HepG2 (cell line): Measurements from ENCODE around the gene OBI1. TPM values are rescaled to one million over a fixed set of nuclear protein-coding genes. Genes with fewer than 3 reads are reported as not detected.

Source experiments
- ASH2L ChIP-seq: fragments of 300-600, 200-600 bp; sonication (generic); IDR thresholded peaks from 2 replicates; pipeline ENCODE4 v1.7.0; 2017; ENCODE audit warnings: low read depth, mild to moderate bottlenecking, moderate library complexity, mixed read lengths, low read length; ENCODE audit not compliant: insufficient read length
- EEA1 ChIP-seq: sonication (generic); formaldehyde crosslinking; IDR thresholded peaks from 2 replicates; pipeline ENCODE4 v1.5.1; 2020; ENCODE audit warnings: mild to moderate bottlenecking, missing genetic modification reagents, borderline replicate concordance
- ELF3 ChIP-seq: IDR thresholded peaks from 2 replicates; pipeline ENCODE4 v1.6.1; 2016; ENCODE audit warnings: missing genetic modification reagents, missing compliant biosample characterization
- HBP1 ChIP-seq: IDR thresholded peaks from 2 replicates; pipeline ENCODE4 v1.6.1; 2016; ENCODE audit warnings: low read depth, control low read depth
- HMG20A ChIP-seq: IDR thresholded peaks from 2 replicates; pipeline ENCODE4 v1.6.1; 2016; ENCODE audit warnings: borderline replicate concordance
- NR2F1 ChIP-seq, 2 experiments: fragments of 450-650 bp in 1 of 2; formaldehyde crosslinking in 1 of 2; IDR thresholded peaks; 2 replicates each; pipeline versions ENCODE4 v1.5.0 to v1.6.1; 2016 to 2020; ENCODE audit warnings: mild to moderate bottlenecking in 1 of 2, missing compliant biosample characterization in 1 of 2, missing genetic modification reagents in 1 of 2, moderate library complexity in 1 of 2
- SRF ChIP-seq: IDR thresholded peaks from 2 replicates; pipeline ENCODE4 v1.6.1; 2011; ENCODE audit warnings: mild to moderate bottlenecking, low read depth, low read length, moderate library complexity
- SRSF9 ChIP-seq: fragments of 200-400 bp; formaldehyde crosslinking; IDR thresholded peaks from 2 replicates; pipeline ENCODE4 v1.6.1; 2018; ENCODE audit warnings: borderline replicate concordance, mild to moderate bottlenecking, low read depth, low read length; ENCODE audit not compliant: insufficient read depth, poor library complexity, severe bottlenecking
- SRY ChIP-seq: sonication (generic); formaldehyde crosslinking; IDR thresholded peaks from 2 replicates; pipeline ENCODE4 v1.8.0; 2022; ENCODE audit warnings: mild to moderate bottlenecking, missing genetic modification reagents
- TFE3 ChIP-seq: IDR thresholded peaks from 2 replicates; pipeline ENCODE4 v1.6.1; 2016
- ZNF136 ChIP-seq: sonication (generic); formaldehyde crosslinking; IDR thresholded peaks from 2 replicates; pipeline ENCODE4 v1.8.1; 2022; ENCODE audit warnings: low read depth, mild to moderate bottlenecking, moderate library complexity, missing genetic modification reagents
- ZNF18 ChIP-seq: sonication (generic); formaldehyde crosslinking; IDR thresholded peaks from 2 replicates; pipeline ENCODE4 v1.8.0; 2022; ENCODE audit warnings: mild to moderate bottlenecking, missing genetic modification reagents; ENCODE audit not compliant: insufficient replicate concordance
- ZNF232 ChIP-seq: sonication (generic); formaldehyde crosslinking; IDR thresholded peaks from 2 replicates; pipeline ENCODE4 v1.4.0; 2020; ENCODE audit warnings: missing genetic modification reagents, borderline replicate concordance
- ZNF275 ChIP-seq: sonication (generic); formaldehyde crosslinking; IDR thresholded peaks from 2 replicates; pipeline ENCODE4 v1.8.0; 2022; ENCODE audit warnings: missing genetic modification reagents, mild to moderate bottlenecking, inconsistent platforms, borderline replicate concordance
- ZNF296 ChIP-seq: sonication (generic); formaldehyde crosslinking; conservative IDR thresholded peaks from 2 replicates; pipeline ENCODE4 v1.5.0; 2020; ENCODE audit warnings: mild to moderate bottlenecking, missing genetic modification reagents
- ZNF3 ChIP-seq: IDR thresholded peaks from 2 replicates; pipeline ENCODE4 v1.7.0; 2017; ENCODE audit warnings: inconsistent platforms
- ZNF343 ChIP-seq: sonication (generic); formaldehyde crosslinking; IDR thresholded peaks from 2 replicates; pipeline ENCODE4 v1.4.0; 2020; ENCODE audit warnings: mild to moderate bottlenecking, missing genetic modification reagents
- ZNF441 ChIP-seq: sonication (generic); formaldehyde crosslinking; IDR thresholded peaks from 2 replicates; pipeline ENCODE4 v1.7.0; 2021; ENCODE audit warnings: missing genetic modification reagents, borderline replicate concordance
- ZNF552 ChIP-seq: sonication (generic); formaldehyde crosslinking; IDR thresholded peaks from 2 replicates; pipeline ENCODE4 v1.9.0; 2022; ENCODE audit warnings: missing genetic modification reagents, mild to moderate bottlenecking, borderline replicate concordance
- ZNF740 ChIP-seq: sonication (generic); formaldehyde crosslinking; IDR thresholded peaks from 2 replicates; pipeline ENCODE4 v1.4.0; 2020; ENCODE audit warnings: missing genetic modification reagents
- ZSCAN20 ChIP-seq: sonication (generic); formaldehyde crosslinking; IDR thresholded peaks from 2 replicates; pipeline ENCODE4 v1.4.0; 2020; ENCODE audit warnings: missing genetic modification reagents, mild to moderate bottlenecking, borderline replicate concordance
- polyA plus RNA-seq, 8 experiments: library from polyadenylated mRNA; depleted of rRNA in 3 of 8; stranded (reverse) in 7 of 8; unstranded in 1 of 8; fragments of >200 nt; fragmentation: Illumina TruSeq in 4 of 8; extraction: Trizol in 4 of 8; gene quantifications; 2 replicates each; pipeline versions ENCODE4 v1.2.1 to v1.2.3, GENCODE V29; 2011 to 2016; ENCODE audit warnings: low read depth in 4 of 8, missing spikeins in 1 of 8, mixed read lengths in 1 of 8; ENCODE audit not compliant: insufficient read depth in 1 of 8
- total RNA-seq, 5 experiments: library from RNA; depleted of rRNA; stranded (reverse); fragments of >200 nt; fragmentation: Illumina TruSeq; extraction: Trizol; gene quantifications; 2 replicates each; pipeline ENCODE4 v1.2.3, GENCODE V29; 2016; ENCODE audit warnings: low read depth in 1 of 5

Gene OBI1
- total and polyA plus RNA-seq, 2 of the 13 experiments (the other 11 are each of a cell fraction or from before 2014, with no cell fraction given), result 7.8 to 23.5 TPM

- TF ChIP-seq TFE3 (peak; percentile 71), ZNF740 (CRISPR knock-in tag) (no peak), ZNF136 (CRISPR knock-in tag) (no peak), ASH2L (no peak), HMG20A (no peak), SRSF9 (no peak), SRF (no peak), EEA1 (CRISPR knock-in tag) (no peak), ZNF296 (CRISPR knock-in tag) (no peak), HBP1 (CRISPR knock-in tag) (0 out of 2 replicates have a peak, but pooled peaks have one; percentile 58), ZSCAN20 (CRISPR knock-in tag) (no peak), ZNF343 (no peak), ZNF441 (peak; percentile 65; the same call in 1 of the 2 replicates), NR2F1 (CRISPR knock-in tag; IDR thresholded peaks at IDR 0.05) (peak in 1 of 2 experiments; percentile 17; a peak in 1 of 4 replicates), SRY (CRISPR knock-in tag) (peak; percentile 56; the same call in 1 of the 2 replicates), ZNF552 (CRISPR knock-in tag) (no peak), ZNF18 (CRISPR knock-in tag) (no peak), ZNF232 (CRISPR knock-in tag) (peak; percentile 50; the same call in 1 of the 2 replicates), ELF3 (CRISPR knock-in tag) (peak; percentile 37; the same call in 1 of the 2 replicates), ZNF275 (CRISPR knock-in tag) (no peak), ZNF3 (CRISPR knock-in tag) (no peak)
These were observed 69.7 kb downstream of the OBI1 start (continued) for GRCh38 chr13:78589206-78589605.
